ENCODE data around the gene ZNF266. TPM values are rescaled to one million over a fixed set of nuclear protein-coding genes. Genes with fewer than 3 reads are reported as not detected.

ZNF266 gene
- polyA plus RNA-seq (ENCODE audit: insufficient read length), result 21.7 TPM

DNA sequence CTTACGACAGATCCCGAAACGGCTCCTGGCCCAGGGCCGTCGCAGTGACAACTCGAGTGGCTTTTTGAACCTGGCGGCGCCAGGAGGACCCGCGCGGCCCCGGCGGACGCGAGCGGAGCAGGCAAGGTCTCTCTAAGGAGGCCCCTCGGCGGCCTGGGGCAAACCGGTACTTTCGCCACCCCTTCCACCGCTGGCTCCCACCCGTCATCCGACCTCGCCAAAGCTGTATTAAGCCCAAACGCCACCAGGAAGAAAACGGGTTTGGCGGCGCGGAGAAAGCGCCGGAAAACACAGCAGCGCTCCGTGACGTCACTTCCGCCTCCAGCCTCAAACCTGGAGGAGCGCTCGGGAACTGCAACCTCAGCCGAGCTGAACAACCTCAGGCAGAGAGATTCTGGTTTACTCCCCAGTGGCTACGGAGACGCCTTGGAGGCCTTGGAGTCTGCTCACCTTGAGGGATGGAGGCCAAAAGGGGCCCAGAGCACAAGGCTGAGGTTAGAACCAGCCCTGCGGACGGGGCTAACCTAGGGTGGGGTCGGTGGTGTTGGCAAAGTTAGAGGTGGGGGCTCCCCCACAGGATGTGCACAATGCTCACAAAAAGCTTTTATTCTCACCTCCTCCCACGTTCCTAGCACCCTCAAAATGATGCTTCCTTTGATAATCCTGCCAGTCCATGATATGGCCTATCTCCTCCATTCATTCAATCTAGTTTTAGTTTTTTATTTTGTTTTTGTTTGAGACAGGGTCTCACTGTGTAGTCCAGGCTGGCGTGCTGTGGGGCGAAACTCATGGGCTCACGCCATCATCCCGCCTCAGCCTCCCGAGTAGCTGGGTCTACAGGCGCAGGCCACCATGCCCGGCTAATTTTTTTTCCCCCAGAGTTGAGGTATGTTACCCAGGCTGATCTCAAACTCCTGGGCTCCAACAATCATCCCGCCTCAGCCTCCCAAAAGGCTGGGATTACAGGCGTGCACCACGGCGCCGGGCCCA is at the start of gene ZNF266:
TSS of gene ZNF266 (minus strand) at position 295 of the 990 bp plus-strand sequence. CDS start 15,484 bp downstream, outside the sequence.
- DNase-seq (ENCODE audit: low read depth), result peak; percentile 90

DNA sequence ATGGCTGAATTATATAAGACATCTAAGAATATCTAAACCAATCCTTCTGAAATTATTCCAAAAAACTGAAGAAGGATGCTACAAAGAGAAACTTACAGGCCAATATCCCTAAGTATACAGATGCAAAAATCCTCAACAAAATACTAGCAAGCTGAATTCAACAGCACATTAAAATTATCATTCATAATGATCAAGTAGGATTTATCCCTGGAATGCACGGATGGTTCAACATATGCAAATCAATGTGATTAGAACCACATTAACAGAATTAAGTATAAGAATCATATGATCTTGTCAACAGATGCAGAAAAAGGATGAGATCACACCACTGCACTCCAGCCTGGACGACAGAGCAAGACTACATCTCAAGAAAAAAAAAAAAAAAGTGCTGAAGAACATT is 49.8 kb upstream of the ZNF266 start:
- DNase-seq (ENCODE audit: low read depth), result no peak

DNA sequence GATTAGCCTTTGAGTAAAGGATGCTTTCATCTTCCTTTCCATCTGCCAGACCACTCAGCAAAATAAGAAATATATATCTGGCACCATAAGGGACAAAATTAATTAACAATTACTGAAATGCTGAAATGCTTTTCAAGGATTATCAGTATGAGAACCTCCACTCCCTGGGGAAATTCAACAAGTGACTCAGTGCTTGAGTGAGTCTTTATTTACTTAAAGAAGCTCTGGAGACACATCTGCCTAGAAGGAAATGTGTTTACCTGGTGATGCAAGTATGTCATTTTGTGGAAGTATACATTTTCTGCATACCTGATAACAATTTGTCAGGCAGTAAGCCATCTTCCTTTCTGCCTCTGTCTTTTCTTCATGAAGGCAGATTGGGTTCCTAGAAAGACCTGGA is 39.6 kb upstream of the ZNF266 start:
- no peak for DNase-seq (ENCODE audit: low read depth)

DNA sequence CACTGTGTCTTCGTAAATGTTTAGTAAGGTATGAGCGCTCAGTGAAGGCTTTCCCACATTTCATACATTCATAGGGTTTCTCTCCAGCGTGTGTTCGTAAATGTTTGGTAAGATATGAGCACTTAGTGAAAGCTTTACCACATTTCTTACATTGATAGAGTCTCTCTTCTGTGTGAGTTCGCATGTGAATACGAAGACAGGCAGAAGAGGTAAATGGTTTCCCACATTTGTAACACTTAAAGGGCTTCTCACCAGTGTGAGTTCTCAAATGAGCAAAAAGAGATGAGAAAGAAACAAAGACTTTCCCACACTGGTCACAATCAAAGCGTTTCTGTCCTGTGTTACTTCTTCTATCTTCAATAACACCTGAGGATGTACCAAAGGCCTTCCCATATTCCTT is 31.8 kb upstream of the ZNF266 start:
- no peak for DNase-seq (ENCODE audit: low read depth)

DNA sequence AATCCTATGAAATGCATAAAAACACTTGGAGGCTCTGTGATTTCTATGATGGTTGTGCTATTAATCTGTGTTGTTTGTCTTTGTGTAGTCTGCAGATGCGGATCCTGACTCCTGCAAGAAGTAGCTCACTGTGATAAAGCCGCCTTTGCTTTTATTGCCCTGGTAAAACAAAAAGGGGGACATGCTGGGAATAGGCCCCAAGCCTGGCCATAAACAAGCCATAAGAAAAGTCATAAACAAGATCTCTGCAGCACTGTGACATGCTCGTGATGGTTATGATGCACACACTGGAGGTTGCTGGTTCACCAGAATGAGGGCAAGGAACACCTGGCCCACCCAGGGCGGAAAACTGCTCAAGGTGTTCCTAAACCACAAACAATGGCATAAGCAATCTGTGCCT is 26.6 kb upstream of the ZNF266 start:
- DNase-seq (ENCODE audit: low read depth), result no peak

DNA sequence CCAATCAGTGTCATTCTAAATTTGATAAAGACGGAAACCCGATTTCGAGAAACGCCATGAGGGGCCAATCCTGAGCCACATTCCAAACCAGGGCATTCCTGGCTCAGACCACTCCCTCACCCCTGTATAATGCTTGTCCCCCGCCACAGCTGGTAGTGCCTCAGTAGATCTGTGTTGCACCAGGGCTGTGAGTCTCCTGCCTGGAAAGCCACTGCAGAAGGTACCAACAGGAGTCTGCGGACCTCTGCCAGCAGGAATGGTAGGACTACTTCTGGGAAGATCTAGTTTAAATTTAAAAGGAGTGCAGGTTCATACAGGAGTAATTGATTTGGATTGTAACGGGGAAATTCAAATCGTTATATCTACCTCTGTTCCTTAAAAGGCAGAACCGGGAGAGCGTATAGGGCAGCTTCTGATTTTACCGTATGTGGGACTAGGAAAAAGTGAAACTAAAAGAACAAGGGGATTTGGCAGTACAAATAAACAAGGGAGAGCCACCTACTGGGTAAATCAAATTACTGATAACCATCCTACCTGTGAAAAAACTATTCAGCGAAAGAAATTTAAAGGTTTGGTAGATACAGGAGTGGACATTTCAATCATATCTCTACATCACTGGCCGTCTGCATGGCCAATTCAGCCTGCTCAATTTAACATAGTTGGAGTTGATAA is 20.8 kb upstream of the ZNF266 start:
- no peak for DNase-seq (ENCODE audit: low read depth)

DNA sequence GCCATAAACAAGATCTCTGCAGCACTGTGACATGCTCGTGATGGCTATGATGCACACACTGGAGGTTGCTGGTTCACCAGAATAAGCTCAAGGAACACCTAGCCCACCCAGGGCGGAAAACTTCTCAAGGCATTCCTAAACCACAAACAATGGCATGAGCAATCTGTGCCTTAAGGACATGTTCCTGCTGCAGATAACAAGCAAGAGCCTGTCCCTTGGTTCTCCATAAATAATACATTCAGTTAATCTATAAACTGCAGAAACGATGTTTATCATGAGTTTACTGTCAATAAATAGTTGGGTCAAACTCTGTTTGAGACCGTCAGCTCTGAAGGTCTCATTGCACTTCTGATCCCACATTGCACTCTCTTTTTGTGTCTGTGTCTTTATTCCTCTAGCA is 18.6 kb upstream of the ZNF266 start:
- DNase-seq (ENCODE audit: low read depth), result no peak

DNA sequence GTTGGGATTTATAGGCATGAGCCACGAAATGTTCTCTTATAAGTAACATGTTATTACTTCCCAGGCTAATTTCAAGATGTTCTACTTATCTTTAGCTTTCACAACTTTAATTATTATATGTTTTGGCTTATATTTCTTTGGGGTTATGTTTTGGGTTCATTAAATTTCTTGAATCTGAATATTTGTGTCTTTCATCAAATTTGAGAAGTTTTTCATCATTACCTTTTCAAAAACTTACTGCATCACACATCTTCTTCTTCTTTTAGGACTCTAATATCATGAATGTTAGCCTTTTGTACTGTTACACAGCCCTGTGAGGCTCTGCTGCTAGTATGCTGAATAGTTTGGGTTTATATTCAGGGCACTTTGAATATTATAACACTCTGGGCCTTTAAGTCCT is 9.7 kb upstream of the ZNF266 start:
- no peak for DNase-seq (ENCODE audit: low read depth)

DNA sequence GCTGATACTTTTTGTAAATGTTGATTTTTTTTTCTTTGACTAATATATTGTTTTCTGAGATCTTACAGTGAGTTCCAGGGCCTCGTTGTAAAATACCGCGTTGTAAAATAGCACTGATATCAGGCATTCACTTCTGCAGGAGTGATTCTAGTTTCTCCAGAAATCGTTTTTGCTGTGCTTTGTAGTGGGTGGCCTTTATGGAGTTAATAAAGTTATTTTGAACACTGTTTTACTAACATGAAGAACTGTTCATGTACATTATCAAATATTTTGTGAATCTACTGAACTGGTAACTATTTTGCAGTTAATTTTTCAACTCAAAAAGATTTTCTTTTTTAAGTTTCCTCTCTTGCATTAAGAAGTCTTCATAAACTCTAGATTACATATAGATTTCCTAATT is 985 bp upstream of the ZNF266 start:
- DNase-seq (ENCODE audit: low read depth), result no peak

DNA sequence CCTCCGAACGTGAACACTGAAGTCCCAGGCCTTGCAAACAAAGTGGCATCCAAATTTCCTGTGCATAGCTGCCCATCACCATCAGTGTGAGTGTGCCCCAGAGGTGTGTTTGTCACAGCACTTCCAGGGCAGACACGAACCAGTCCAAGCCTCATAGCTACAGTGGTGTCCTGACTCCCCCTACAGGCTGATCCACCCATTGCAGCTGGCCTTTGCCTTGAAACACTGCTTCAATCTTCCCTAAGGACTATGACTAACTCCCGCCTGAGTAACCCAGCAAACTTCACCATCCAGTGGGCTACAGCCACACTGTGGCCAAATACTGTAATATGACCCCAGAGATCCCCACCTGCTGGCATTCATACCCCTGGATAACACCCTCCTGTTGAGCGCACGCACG is 3.9 kb downstream of the ZNF266 start:
- no peak for DNase-seq (ENCODE audit: low read depth)

DNA sequence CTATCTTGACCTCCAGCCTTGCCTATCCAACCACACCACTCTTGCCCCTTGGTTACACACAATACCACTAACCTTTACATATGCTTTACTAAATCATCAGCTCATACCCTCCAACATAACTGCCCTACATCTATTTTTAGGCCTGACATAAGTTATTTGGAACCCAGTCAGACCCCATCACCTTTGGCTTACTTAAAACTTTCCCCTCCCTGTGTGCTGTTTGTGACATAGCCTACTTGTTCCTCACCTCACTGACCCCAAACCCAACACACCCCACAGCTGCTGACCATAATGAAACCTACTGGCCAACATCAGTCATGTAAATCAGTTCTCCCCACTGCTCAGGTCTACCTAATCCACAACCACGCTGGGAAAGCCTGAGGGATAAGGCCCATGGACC is 4.9 kb downstream of the ZNF266 start:
- DNase-seq (ENCODE audit: low read depth), result no peak

DNA sequence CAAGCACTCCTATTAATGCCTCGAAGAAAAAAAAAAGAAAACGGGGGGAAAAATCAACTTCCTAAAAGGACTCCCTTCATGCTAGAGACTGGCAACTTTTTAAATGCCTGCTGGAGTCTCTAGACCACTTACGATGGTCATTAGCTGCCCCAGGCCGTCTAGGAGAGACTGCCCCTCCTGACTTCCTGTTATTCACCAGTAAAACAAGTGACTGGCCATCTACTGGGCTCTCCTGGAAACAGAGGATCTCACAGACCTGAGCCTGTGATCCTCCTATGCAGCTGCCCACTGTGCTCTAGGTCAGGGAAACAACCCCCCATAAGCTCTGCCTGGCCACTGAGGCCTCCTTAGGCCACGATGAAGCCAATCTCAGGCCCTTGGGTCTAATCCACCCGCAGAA is 7.4 kb downstream of the ZNF266 start:
- DNase-seq (ENCODE audit: low read depth), result no peak

DNA sequence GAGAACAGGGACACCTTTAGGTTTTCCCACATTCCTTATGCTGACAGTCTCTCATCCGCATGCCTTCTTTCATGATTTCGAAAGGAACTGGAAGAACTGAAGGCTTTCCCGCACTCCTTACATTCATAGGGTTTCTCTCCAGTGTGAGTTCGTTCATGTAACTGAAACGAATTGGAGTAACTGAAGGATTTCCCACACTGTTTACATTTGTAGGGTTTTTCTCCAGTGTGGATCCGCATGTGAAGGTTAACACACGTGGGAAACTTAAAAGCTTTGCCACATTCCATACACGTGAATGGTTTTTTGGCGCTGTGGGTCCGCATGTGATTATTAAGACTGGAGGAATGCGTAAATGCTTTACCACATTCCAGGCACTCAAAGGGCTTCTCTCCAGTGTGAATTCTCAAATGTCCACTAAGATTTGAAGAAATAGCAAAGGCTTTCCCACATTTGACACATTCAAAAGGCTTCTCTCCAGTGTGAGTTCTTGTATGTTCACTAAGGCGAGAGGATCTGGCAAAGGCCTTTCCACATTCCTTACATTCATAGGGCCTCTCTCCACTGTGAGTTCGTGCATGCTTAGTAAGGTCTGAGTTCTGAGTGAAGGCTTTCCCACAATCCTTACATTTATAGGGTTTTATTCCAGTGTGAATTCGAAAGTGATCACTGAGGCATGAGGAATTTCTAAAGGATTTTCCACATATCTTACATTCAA is 22.0 kb downstream of the ZNF266 start:
- DNase-seq (ENCODE audit: low read depth), result no peak

DNA sequence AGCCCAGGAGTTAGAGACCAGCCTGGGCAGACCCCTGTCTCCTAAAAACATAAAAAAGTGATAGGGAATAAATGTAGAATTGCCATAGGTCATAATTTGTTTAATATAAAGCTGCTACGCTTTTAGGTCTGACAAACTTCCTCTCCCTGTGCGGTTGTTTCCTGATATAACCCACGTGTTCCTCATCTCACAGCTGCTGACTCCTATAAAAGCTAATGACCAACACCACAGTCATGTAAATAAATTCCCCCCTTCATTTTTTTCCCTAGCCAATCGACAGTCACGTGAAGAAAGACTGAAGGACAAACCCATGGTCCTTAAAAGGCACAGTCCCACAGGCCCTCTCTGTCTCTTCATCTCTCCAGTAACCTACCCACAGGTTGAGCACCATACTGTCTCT is 27.5 kb downstream of the ZNF266 start:
- no peak for DNase-seq (ENCODE audit: low read depth)

DNA sequence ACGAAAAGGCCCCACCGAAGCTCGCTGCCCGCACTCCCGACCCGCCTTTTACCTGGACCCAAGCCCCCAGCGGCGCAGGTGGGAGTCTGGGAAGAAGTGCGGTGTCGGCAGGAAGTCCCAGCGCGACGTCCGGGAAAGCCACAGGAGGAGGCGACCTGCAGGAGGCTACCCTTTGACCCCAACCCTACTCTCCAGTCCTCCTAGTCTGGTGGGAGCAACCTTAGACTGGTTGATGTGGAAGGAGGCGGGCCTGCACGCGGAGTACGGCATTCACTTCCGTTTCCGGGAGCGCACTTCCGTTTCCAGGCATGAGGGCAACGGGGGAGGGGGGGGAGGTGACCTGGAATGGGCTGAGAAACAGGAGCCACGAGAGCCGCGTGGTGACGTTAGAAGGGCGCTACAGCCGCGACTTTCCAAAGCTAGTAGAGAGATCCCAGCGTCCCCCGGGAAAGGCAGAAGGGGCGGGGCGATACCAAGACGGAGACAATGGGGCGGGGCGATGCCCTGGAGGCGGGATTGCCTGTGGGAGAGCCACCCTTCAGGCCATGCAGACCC is 28.5 kb downstream of the ZNF266 start:
- peak; percentile 34 for DNase-seq (ENCODE audit: low read depth)

DNA sequence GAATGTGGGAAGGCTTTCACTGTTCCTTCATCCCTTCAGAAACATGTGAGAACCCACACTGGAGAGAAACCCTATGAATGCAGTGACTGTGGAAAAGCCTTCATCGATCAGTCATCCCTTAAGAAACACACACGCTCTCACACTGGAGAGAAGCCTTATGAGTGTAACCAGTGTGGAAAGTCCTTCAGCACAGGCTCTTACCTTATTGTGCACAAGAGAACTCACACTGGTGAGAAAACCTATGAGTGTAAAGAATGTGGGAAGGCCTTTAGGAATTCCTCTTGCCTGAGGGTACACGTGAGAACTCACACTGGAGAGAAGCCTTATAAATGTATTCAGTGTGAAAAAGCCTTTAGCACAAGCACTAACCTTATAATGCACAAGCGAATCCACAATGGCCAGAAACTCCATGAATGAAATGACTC is 54.0 kb downstream of the ZNF266 start:
- no peak for DNase-seq (ENCODE audit: low read depth)

DNA sequence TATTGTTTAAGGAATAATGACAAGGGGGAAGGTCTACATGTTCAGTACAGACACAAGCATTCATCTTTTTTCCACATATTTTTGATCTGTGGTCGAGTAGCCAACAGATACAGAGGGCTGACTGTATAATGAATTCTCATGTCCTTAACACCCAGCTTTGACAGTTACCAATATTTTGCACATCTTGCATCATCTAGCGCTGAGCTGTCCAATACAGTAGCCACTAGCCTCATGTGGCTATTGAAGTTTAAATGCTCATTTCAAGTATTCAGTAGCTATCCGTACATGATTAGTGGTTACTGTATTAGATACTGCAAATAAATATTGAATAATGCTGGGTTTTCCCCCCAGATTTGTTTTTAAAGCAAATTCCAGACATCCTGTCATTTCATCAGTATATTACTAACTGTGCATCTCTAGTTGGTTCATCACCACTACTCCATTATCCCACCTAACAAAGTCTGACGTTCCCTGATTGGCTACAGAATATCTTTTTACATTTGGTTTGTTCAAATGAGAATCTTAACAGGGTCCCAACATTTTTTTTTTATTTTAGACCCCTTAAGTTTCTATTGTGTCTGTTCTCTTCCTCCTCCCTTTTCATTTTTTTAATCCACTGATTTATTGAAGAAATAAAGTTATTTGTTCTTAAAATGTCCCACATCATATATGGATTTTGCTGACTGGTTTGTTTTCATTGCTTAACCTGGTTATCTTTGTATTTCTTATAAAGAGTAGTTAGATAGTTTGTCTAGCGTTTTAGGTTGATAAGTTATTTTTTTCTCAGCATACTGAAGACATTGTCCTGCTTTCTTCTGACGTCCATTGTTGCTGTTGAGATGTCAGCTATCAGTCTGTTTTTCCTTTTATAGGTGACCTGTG is 64.4 kb downstream of the ZNF266 start:
- DNase-seq (ENCODE audit: low read depth), result no peak

DNA sequence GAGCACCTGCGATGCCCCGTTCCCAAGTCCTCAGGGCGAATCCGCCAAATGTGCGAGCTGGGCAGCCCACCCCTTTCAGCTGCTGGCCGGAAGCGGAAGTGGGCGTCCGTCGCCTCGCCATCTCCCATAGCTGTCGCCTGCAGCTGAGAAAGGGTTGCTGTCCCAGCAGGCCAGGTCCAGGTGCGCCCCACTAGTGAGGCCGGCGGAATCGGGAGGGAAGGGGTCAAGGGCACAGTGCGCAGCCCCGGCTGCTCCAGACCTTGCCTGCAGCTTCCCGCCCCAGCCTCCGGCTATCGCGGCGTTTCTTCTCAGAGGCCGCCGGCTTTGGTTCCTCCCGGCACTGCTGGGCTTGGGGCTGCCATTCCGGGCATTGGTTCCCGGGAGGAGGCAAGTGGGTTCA is 72.5 kb downstream of the ZNF266 start, which contains the start of gene ZNF177:
TSS of gene ZNF177 (plus strand) at position 109 of the 400 bp plus-strand sequence. CDS start 15,299 bp downstream, outside the sequence.
- DNase-seq (ENCODE audit: low read depth), result no peak

Measured in forelimb muscle (tissue), 1 donor.